GM18517 (cell line): ENCODE data around the gene MPO.

Source experiments
- ATAC-seq: cut with Tn5 transposase; IDR thresholded peaks from one replicate; pipeline ENCODE4 v1.9.1; 2021; ENCODE audit warnings: mild to moderate bottlenecking, moderate library complexity; ENCODE audit not compliant: unreplicated experiment

The MPO gene

DNA sequence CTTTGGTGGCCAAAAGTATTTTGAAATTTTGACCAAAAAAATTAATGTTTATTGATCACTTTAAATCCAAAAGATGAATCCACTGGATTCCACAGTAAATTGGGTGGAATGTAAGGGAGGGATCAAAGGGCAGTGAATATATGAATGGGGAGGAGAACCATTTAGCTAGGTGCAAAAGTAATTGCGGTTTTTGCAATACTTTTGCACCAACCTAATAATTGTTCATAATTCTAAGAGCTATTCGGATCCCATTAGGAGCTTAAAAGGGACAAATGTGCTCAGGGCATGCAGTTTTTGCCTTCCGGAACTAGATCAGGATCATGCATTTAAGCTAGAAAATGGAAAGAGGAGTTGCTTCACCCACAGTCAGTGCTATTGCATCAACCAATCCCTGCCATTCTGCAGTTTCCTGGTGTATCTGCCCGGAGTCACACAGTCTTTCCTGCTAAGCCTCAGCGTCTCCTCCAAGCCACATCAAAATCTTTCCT lies 42.5 kb downstream of the MPO start, which contains the start of gene LPO:
Gene LPO, plus strand, starts transcription at position 438 of the 488 bp plus-strand sequence. CDS start 4,396 bp downstream, outside the sequence.
- ATAC-seq = no peak

DNA sequence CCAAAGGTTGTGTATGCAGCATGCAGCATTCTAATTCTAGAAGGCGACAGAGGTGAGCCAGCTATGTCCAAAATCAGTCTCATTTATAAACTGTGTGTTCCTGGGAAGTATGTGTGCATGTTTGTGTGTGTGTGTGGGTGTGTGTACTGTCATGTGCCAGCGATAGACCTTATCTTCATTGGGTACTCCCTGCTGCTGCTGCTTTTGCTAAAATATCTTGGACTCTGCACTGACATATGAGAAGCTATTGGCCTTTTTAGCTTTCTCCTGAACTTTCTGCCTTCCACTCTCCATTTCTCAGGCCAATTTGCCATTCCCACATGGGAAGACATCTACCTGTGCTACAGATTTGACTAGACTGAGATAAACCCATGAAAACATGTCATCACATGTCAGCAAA lies 44.3 kb downstream of the MPO start:
- no peak for ATAC-seq

DNA sequence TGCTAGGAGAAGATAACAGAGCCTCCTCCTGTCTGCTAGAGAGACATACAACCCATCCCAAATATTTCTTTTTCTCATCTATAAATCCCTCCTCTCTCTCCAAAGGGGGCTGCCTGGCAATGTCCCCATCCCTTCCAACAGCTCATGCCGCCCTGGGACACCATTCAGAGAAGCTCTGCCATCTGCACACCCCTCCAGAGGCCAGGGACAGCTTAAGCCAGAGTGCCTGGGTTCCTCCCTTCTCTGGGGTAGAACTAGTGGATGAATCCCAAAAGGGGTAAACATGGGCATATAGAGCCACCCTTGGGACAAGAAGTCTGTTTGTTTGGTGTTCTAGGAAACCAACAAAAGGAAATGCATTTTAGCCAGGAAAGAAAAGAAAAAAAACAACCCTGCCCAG lies 44.9 kb downstream of the MPO start:
- ATAC-seq = no peak

DNA sequence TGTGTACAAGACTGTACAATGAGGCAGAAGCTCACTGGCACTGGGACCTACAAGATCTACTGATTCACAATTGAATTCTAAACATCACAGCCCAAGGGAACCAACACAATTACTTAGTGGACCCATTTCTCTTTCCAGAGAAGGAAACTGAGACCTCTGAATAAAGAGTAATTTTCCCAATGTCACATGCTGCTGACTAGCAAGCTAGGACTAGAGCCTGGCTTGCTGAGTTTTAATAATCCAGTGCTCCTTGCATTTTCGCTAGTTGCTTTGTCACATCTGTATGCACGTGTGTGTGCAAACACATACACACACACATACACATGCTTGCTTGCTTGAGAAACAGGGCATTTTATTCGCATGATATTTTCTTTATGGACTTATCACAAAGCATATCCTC lies 46.2 kb downstream of the MPO start:
- no peak for ATAC-seq

DNA sequence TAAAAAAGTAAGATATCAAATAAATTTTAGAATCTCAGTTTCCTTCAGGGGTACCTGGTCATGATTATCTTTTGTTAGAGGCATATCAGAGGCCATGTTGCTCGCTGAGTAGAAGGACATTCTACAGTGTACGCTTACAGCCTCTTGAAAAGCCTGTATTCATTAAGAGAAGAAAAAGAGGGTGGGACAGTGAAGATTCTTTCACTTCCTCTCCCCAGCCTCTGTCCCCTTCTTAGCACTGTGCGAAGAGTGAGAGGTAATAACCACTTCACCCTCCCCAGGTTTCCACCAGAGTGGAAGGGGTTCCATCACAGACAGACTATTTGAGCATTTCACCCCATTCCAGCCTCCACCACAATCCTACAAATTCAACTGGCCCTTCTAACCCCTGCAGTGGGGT lies 47.2 kb downstream of the MPO start:
- peak; percentile 69 for ATAC-seq

DNA sequence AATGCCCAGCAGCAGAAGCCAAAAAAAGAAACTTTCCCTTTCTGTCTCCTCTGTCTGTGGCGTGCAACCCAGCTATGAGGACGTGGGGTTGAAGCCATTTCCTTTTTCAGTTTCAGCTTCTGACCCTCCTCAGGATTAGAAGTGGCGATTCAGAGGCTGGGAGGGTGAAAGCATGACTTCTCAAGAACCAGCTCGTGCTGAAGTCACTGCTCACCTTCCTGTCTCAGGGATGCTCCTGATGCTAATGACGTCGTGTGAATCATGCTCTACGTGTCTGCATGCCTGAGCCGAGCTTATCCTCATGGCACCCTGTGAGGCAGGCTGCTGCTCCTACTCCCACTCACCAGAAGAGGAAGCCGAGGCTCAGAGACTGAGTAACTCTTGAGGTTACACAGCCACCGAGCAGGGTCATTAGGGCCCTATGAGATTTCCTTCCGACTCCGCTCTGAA lies 48.0 kb downstream of the MPO start:
- peak; percentile 65 for ATAC-seq

DNA sequence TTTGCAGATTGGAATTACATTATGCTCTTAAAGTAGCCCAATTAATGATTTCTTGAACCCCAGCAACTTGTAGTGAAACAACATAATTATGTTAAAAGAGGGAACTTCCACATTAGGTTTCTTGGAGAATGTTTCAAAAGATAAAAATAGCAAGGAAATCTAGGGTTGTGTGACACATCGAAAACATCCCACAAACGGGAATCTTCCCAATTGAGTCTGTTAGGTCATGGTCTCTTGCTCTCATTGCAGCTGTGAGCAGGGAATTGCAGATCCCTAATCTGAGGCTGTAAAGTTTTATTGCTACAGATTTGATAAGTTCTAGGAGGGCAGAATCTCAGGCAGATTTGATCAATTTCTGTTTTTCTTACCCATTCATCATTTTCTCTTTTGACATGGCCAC lies 49.1 kb downstream of the MPO start:
- no peak for ATAC-seq

DNA sequence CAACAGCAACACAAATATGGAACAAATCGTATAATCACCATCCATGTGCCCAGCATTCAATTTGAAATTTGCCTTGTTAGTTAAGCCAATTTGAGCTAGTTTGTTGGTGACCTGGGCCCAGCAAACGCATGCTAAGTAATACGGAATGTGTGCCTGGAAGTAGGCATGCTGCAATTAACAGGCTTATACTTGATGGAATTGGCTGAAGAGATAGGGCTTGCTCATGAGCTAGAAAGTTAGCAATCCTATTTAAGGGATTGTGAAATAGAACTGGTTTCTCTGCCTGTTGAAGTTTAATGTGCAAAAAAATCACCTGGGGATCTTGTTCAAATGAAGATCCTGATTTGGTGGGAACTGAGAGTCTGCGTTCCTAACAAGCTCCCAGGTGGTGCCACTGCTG lies 50.9 kb downstream of the MPO start:
- ATAC-seq = no peak

DNA sequence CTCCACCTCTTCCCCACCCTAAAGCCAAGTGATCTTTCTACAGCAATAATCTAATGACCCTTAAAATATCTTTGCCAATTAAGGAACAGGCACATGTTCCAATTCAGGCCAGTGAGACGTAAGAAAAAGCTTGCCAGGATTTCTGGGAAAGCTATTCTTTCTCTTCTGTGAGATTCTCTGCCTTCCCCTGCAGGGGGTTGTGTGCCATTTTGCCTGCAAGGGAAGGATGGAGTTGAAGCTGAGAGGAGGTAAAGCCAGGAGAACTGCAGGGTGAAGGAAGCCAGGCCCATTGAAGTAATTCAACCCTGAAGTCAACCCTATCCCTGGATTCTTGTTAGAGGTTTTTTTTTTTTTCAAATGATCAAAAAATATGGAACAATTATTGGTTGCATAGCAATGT lies 51.4 kb downstream of the MPO start:
- ATAC-seq = no peak

DNA sequence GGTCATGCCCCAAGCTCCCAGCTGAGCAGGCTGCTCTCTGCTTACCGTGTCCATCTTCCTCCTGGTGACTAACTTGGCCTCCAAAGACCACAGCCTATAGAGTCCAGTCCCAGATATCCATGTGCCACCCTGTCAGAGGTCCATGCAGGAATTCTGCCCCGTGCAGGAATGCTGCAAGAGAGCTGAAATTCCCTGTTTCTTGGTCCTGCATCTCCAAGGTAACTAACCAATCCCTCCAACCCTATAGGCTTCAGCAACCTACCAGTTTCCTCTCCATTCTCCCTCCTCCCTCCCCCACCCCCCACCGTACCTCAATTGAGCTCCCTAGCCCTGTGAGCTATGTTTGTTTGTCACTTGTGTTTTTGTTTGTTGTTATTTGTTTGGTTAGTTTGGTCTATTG lies 52.1 kb downstream of the MPO start:
- no peak for ATAC-seq

DNA sequence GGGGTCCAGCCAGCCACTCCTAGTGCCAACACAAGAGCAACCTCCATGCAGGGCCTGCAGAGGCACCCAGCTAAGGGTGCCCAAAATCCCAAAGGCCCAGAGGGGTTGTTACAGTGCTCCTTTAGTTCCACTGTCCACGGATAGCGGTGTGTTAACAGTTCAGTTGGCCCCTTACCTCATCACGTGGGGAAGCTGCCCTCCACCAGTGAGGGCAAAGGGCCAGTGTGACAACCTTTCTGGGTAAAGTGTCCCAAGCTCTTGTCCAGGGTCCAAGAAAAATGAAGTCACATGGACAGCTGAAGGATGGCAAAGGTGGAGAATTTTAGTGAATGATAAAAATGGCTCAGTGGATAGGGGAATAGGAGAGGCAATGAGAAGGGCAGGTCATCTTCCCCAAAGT lies 53.0 kb downstream of the MPO start:
- no peak for ATAC-seq

DNA sequence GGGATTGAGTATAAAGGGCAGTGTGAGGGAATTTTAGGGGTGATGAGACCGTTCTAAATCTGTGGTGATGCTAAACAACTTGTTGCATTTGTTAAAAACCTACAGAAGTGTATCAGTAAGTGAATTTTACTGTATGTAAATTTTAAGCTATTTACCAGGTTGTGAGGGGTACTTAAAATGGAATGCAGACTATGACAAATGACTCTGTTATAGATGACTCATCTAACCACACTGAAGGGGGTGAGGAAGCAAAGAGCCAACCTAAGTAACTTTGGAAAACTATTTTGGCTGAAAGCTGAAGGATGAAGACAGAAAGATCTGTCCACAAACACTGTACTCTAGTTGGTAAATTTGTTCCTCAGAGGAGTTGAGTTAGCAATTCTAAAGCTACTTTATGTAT lies 56.4 kb downstream of the MPO start:
- ATAC-seq = no peak
